ENCODE data around the gene P2RY1.

GRCh38 chr3:152790651-152791387, 44.1 kb upstream of the P2RY1 start:
- TF ChIP-seq POLR2AphosphoS5 (IDR thresholded peaks at IDR 0.05) = no peak
- no peak for TF ChIP-seq CTCF (IDR thresholded peaks at IDR 0.05 in 8 of 11, conservative IDR thresholded peaks at IDR 0.05 in 3 of 11)
- TF ChIP-seq POLR2A (IDR thresholded peaks at IDR 0.05) = no peak

All from spleen (tissue), 7 donors.